HG03095 (cell line): ENCODE measurements around the gene CATSPER3.

Experiments used
- ATAC-seq: cut with Tn5 transposase; IDR thresholded peaks from one replicate; pipeline ENCODE4 v1.9.1; 2021; ENCODE audit warnings: moderate library complexity; ENCODE audit not compliant: unreplicated experiment

CATSPER3 gene

DNA sequence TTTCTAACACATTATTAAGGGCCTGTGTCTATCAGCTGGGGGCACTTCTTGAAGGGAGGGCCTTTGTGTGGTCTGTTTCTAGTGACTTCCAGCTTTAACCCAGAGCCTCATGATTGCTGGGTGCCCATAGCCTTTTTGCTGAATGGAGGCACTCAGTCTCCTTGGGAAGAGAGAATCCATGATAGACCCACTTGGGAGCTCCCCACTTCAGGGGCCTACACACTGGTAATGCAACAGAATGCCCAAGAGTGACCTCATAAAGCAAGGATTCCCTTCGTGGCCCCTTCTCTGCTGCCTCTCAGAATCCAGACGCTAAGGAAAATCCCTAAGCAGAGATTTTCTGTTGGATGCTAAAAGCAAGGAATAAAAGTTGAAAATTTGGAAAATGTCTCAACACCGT, at the start of gene CATSPER3:
Gene CATSPER3, plus strand, starts transcription at position 301 of the 400 bp plus-strand sequence. Its CDS starts 85 bp downstream, at position 386.
- no peak for ATAC-seq

DNA sequence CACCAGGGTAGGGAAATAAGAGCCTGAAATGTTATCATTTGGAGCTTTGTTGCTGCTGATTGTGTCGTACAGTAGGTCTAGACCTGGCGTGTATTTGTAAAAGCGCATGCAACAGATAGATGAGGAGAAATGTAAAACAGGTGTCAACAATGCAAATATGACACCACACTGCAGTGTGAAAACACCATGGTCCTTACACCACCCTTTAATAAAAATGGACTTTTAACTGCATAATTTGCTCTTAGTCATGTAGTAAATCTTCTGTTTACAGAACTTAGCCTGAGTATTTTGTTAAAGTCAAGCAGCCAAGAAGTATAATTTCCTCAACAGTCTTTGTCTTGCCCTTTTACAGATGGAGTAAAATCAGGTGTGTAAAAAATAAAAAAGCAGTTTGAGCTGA, 48.8 kb upstream of the CATSPER3 start:
- ATAC-seq, result no peak

DNA sequence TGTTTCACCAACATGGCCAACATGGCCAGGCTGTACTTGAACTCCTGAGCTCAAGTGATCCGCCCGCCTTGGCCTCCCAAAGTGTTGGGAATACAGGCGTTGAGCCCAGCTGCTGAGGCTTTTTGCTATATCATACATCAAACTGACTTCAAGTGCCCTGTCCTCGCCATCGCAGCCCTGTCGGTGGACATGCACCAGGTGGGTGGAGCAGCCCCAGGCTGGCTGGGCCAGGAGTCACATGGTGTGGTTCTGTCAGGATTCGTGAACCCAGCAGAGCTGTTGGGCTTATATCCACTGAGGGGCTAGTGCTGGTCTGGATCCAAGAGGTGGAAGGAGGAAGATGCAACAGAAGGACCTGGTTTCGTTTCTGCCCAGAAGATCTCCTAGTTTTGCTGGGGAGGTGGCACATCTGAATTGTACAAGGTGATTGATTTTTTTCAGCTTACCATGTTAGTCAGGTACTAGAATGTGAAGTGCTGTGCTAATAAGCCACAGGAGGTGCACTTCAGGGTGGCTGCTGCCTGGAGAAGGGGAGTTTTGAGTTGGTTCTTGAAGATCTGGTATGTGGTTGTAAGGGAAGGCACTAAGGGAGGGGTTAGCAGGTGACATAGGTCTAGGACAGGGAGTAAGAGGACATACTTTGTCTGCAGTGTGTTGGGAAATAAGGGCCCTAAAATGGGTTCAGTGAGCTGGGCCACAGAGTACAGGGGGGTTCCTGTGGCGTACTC, 46.7 kb upstream of the CATSPER3 start:
- ATAC-seq, result no peak

DNA sequence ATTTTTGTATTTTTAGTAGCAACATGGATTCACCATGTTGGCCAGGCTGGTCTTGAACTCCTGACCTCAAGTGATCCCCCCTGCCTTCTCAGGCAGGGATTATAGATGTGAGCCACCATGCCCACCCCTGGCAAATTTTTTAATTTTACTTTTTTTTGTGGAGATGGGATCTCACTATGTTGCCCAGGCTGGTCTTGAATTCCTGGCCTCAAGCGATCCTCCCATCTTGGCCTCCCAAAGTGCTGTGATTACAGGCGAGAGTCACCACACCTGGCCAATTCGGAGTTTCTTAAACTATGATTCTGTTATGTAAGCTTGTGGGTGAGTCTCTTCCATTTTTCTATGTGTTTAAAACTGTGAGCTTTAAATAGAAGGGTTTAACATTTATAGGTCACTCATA, 35.2 kb upstream of the CATSPER3 start:
- ATAC-seq, result no peak

DNA sequence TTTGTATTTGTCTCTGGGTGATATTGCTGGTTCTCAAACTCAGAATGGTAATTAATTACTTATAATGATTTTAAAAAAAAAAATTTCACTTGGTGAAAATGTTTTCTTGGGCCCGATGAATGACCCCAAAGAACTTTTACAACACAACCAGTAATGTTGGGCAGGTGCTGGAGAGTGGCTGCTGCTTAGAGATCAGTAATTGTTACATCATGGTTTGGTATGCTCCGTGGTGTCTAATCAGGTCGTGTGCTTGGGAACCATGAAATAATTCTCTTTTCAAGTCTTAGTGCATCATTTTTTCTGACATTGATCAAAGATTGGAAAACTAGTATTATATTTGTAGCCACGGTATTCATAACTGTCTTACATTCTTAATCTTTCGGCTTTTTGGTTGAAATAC, 33.5 kb upstream of the CATSPER3 start:
- ATAC-seq, result no peak

DNA sequence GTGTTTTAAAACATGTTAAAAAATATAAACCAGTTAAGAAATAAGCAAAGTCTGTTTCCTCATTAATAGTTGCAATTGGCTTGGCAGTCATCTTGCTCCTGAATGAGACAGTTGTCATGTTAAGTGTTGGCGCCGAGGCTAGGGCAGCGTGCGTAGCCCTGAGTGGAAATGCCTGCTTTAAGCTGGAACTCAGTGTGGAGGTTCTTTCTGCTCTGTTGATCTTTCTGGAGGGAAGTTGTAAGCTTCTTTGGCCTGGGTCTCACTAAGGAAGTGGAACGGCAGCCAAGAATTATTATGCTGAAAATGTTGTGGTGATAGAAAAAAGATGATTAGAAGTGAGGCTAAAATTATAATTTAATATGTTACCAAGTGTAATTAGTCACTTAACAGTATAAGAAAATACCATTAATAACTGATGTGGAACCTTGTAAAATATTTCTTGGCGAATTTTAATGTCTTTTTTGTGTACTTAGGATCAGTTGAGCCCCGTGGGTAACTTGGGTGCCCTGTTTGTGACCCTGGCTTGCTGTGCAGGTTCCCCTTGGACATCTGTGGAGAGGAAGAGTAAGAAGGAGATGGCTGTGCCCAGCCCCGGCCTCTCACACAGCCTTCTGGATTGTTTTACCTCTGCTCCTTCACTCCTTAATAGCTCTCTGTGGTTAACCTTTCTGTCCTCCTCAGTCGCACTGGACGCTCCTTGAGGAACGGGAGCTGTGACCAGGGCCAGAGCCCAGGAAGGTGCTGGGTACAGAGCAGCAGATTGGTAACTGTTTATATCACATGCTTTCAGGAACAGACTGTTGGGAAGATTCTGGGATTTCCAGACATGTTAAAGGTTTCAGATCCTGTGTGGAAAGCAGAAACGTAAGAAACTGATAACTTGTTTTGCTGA, 31.8 kb upstream of the CATSPER3 start:
- ATAC-seq, result no peak

DNA sequence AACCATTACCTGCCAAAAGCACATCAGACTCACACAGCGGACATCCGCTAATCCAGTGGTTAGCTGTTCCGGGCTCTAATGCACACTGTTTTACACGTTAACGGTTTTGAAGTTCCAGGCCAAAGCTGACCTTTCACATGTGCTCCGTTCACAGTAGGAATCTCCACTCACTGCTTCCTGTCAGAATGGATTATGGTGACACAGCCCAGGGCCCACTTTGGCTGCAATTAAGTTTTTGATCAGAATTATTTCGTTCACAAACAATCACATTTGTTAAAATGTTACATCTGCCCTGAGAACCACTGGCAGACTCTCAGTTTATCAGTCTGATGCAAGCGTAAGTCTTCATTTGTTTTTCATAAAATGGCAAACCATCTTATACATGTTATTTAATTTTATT, 30.2 kb upstream of the CATSPER3 start:
- ATAC-seq, result no peak

DNA sequence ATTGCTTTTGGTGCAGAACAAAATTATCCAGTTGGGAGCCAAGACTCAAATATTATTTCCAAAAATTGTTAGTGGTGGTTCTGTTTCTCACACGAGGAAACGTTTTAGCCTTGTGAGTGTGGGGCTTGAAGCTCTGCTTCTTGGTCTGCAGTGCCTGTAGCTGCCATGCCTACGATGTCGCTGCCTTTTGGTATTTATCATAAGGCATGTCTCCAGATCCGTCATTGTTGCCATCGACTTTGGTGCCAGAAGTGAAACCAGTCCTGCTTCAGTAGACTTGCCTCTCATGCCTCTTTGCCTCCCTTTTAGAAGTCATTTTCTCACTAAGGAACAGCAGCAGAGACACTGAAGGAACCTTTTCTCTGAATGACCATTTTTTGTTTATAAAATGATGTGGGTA, 29.7 kb upstream of the CATSPER3 start:
- no peak for ATAC-seq

DNA sequence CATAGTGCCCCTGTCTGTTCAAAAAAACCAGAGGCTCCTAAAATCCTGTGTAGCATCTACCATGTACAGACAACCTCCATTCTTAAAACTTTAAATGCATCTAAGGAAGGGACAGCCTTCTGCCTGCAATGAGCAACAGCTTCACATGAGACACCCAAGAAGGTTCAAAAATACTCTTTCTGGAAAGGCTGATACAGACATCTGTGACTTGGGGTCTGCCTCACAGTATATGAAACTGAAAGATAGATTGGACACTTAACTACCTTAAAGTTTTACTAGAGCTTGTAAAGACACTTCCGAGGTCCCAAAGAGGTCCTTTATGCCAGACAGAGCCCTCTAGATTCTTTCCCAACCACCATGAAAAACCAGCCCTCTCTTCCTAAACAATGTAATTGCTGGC, 28.2 kb upstream of the CATSPER3 start:
- ATAC-seq, result no peak

DNA sequence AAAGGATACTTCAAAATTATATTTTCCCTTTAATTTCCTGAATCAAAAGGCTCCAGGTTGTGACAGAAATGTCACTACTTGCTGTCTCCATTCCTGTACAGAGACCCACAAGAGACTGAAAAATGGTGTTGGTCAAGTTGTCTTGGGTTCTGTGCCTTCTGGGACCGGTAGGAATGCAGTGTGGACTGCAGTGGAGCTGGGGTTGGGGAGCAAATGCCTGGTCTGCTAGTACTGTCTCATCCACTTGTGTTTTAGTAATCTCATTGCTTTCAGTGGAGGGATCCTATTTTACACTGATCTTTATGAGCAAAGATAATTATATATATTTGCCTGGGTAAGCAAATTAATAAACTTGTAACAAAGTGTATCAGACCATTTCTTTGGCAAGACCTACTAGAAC, 24.2 kb upstream of the CATSPER3 start:
- ATAC-seq, result no peak

DNA sequence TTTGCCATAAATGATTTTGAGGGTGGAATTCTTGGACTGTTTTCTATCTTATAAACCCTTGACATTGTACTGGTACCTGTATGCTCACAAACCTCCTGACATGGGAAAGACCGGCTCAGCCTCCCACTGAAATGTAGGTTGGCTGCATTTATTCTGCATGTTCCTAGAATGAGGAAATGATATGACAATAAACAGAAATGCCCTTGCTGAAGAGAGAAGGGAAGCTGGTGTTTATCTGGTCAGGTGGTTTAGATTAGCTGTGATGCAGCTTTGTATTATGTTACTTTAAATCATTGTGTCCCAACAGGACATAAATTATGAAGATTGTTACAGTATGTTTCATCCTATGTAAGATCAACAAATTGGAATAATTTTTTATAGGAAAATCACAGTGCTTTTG, 23.1 kb upstream of the CATSPER3 start:
- ATAC-seq, result no peak

DNA sequence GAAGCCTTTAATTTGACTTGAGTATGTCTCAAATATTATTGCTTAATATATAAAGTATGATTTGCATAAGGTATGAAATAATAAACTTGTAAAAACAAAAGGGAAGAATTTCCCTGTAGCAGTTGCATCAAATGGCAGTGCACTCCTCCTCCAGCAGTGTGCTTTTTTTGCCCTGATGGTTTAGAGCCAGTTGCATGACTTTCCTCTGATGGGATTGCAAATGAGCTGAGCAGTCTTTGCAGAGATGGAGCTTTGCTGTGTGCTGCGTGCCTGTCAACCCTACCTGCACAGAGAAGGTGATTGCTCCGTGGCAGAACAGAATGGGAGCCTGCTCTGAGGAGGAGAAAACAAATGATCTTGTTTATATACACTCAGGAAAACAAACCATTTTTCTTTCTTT, 22.7 kb upstream of the CATSPER3 start:
- ATAC-seq, result no peak

DNA sequence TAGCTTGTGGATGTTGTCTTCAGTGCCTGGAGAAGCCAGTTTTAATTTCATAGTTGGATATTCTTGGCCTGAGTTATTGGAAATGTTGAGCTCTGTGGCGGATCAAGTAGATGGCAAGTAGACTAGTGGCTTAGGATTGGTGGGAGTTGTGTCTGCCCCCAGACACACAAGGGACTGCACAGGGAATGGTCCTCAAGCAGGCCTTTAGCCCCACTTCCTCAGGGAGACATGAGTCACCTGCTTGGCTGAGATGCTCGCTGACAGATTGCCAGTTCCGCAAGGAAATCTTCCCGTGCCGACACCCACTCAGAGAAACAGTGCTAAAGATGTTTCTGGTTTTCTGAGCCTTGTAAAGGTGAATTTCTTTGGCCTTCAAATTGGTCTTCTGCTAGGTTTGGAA, 18.8 kb upstream of the CATSPER3 start:
- ATAC-seq, result no peak

DNA sequence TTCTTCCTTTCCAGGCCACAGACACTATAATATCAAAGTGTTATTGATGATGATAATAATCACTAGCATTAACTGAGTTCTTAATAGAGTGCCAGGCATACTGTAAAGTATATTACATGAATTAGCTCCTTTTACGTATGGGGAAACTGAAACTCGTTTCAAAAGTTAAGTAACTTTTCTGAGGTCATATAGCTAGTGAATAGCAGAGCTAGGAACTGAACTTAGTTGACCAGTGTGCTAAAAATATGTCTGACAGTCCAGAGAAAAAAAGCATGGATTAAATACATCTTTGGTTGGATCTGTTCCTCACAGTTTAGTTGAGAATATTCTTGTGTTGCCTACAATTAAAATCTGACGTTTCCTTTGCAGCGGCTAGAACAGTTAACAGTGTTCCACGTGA, 18.4 kb upstream of the CATSPER3 start:
- no peak for ATAC-seq

DNA sequence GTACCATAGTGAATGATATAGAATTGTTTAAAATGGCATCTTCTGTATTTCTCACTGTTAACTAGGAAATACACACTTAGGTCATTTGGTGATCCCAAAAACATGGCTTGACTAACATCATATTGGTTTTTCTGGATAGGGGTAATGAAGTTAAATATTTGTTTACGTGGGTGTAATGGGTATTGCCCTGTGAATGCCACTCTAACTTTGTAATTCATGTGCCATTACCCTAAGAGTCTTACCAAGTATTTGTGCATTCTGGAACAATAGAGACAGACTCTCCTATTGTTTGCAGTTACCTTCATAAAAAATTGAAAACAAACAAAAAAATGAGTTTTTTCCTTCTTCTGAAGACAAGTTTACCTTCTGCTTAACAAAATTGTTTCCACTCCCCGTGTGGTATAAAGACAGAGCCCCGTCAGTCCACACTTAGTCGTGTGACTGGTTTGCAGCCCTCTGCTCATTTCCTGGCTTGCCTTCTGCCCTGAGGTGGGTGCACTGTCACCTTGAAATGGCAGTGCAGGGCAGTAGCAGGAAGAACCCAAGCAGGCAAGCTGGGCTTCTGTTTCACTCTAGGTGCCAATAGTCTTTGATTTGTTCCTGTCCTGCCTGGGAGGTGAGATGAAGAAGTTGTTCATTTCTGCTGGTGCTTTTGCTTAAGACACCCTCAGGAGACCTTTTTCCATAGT, 9.6 kb upstream of the CATSPER3 start:
- ATAC-seq, result no peak

DNA sequence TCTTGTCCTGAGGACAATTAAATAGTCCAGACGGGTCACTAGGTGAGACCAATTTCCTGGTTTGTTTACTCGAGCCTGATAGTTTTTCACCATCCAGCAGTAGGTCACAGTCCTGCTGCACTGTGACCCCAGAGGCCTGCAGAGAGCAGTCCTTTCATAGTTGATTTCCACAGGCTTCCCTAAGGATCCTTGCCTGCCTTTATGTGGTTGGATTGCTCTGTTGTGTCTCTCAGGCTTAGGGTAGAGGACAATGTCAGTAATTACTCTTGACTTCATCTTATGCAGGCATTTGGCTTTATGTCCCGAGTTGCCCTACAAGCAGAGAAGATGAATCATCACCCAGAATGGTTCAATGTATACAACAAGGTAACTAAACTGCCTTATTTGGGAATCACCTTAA, 9.0 kb upstream of the CATSPER3 start:
- ATAC-seq, result no peak

DNA sequence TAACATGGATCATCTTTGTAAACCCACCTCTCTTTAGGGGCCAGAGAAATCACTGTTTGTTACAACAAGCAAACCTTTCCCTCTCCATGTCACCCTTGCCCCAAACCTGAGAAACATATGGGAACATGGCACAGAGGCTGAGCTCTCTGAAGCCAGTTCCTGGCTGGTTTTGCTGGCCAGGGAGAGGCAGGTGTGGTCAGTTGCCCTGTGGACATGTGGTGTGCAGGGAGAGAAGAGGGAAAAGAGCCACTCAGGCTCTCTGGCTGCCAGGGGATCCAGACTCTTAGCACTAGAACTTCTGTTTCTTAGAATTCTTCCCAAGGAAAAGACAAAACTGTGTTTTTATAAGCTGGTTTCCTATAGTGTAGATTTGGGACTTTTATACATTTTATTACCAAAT, 4.6 kb upstream of the CATSPER3 start:
- ATAC-seq, result no peak

DNA sequence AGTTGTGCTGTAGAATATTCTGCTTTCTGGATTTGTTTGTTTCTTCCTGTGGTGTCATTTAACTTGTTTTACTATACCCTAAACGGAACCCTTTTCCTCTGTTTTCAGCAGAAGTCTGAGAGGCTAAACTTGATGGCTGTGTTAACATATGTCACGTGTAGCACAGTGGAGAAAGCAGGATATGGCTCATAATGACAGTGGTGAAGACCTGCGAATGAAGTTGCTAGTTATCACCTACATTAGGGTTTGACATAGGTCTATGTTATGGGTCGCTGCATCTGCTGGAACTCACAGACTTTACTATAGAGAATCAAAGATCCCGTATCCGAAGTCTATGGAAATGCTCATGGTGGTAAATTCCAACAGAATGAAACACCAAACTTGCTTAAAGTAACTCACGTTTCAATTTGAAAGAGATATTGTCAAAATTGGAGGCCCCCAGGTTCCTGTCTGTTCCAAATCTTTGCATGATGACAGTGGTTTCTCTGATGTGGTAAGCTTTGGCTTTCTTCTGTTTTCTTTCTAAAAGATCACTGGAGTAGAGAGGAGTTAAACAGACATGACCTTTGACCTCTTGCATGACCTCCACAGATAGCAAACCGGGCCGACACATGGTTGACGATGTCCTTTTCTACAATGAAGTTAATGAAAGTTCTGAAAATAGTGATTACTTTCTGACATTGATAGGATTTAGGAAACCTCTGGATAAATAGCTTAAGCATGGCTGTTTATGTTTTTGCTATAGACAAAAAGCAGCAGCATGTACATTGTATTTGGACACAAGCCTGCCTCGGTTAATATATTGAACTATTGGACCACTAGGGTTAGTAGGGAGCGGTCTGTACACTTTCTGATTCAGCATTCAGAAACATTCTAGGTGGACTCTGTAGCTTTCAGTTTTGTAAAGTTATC, 3.1 kb upstream of the CATSPER3 start:
- ATAC-seq, result no peak

DNA sequence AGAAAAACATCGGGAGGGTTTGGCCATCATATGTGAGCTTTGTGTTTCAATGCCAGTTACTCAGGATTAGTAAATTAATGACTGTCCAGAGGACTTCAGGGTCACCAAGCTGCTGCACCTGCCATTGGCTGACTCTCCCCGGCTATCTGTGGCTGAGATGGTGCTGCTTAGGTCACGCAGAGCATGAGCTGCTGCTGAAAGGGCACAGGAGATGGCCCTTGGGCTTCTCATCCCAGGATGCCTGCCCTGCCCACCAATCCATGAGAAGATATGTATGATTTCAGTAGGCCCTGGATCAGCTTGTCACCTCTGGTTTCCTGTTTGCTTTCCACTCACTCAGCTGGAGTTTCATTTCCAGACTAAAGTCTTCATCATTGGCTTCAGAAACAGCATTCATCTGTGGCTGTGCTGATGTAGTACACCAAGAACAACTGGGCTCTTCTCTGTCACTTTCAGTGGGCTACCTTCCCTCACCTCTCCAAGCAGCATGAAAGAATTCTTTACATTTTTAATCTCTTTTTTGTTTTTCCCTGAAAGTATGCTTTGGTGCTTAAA, 2.4 kb upstream of the CATSPER3 start:
- ATAC-seq, result no peak

DNA sequence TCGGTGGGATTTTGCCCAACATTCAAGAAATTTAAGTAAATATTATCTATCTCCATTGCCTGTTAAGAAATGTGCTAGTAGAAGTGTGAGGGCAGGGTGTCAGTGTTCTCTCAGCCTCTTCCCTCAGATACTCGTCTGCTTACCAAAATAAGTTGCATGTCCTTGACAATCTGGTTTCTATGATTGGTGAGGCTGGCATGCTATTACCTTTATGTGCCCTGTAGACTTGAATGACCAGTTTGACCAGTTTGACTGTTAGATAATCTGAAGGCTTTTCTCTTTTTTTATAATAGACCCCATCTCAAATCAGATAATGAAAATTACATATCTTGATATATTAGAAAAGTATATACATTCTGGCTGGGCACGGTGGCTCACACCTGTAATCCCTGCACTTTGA, 348 bp downstream of the CATSPER3 start:
- ATAC-seq, result no peak
